WERI-Rb-1 (cell line): Measurements from ENCODE around the gene CREB3.

Experiments
- DNase-seq: peaks from one replicate; pipeline ENCODE4 v3.0.0-alpha.2; 2020
- H3K27ac ChIP-seq: fragments of 250-450 bp; sonication (Bioruptor Pico); 2 replicates; pipeline ENCODE4 v1.5.1; 2020; ENCODE audit warnings: mild to moderate bottlenecking, moderate library complexity
- H3K27me3 ChIP-seq: fragments of 250-450 bp; sonication (Bioruptor Pico); 2 replicates; pipeline ENCODE4 v1.5.1; 2021; ENCODE audit warnings: mild to moderate bottlenecking, low read depth, moderate library complexity; ENCODE audit not compliant: insufficient read depth, severe bottlenecking
- H3K36me3 ChIP-seq: fragments of 250-450 bp; sonication (Bioruptor Pico); 2 replicates; pipeline ENCODE4 v1.5.1; 2020; ENCODE audit warnings: mild to moderate bottlenecking, moderate library complexity
- H3K4me3 ChIP-seq: 2 replicates; pipeline ENCODE4 v1.5.1; 2011; ENCODE audit warnings: low read depth, mild to moderate bottlenecking, control low read depth, low read length
- H3K9me3 ChIP-seq: fragments of 250-450 bp; sonication (Bioruptor Pico); 2 replicates; pipeline ENCODE4 v1.5.1; 2021; ENCODE audit warnings: mild to moderate bottlenecking, moderate library complexity; ENCODE audit not compliant: severe bottlenecking
- TF ChIP-seq, protein P1 (sequence below): IDR thresholded peaks from 2 replicates; pipeline ENCODE4 v1.5.1; 2011; ENCODE audit warnings: low read depth, mild to moderate bottlenecking, control low read depth, inconsistent platforms, low read length

CREB3 gene

DNA sequence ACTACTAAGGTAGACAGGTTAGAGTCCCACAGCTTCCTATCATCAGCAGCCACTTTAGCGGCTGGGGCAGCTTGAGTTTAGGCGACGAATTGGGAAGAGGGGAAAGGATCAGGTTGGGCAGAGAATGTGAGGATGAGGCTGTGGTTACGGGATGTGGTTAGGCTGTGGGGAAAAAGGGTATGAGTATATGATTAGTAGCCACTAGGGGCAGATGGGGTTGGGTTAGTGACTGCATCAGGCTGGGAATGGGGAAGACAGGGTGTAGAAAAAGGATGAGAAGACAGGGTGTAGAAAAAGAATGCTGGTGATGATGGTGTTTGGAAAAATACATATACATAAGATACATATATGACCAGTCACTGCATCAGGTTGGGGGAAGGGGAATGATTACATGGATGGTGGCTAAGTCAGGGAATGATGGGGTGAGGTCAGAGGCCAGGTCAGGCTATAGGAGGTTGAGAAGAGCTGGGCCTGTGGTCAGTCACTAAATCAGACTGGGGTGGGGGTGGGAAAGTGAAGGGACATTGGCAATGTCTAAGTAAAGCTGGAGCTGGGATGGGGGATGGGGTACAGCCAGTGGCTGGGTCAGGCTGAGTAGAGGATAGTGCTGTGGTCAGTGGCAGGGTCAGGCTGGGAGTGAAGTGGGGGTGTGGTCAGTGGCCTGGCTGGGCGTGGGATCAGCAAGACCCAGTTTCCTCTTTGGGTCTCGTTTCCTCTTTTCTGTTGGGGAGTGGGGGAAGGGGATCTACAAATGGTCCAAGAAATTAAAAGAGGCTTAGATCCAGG lies 2.6 kb upstream of the CREB3 start:
- Histone ChIP-seq H3K4me3 (no peak overlapping the region), H3K27me3 (no peaks in the 10 kb centered on the region), H3K27ac (no peak overlapping the region), H3K36me3 (peaks cover 23% of the 10 kb centered on the region), H3K9me3 (no peaks in the 10 kb centered on the region)
- TF ChIP-seq, protein P1, sequence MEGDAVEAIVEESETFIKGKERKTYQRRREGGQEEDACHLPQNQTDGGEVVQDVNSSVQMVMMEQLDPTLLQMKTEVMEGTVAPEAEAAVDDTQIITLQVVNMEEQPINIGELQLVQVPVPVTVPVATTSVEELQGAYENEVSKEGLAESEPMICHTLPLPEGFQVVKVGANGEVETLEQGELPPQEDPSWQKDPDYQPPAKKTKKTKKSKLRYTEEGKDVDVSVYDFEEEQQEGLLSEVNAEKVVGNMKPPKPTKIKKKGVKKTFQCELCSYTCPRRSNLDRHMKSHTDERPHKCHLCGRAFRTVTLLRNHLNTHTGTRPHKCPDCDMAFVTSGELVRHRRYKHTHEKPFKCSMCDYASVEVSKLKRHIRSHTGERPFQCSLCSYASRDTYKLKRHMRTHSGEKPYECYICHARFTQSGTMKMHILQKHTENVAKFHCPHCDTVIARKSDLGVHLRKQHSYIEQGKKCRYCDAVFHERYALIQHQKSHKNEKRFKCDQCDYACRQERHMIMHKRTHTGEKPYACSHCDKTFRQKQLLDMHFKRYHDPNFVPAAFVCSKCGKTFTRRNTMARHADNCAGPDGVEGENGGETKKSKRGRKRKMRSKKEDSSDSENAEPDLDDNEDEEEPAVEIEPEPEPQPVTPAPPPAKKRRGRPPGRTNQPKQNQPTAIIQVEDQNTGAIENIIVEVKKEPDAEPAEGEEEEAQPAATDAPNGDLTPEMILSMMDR = peak; percentile 50
- DNase-seq = peak; percentile 20

DNA sequence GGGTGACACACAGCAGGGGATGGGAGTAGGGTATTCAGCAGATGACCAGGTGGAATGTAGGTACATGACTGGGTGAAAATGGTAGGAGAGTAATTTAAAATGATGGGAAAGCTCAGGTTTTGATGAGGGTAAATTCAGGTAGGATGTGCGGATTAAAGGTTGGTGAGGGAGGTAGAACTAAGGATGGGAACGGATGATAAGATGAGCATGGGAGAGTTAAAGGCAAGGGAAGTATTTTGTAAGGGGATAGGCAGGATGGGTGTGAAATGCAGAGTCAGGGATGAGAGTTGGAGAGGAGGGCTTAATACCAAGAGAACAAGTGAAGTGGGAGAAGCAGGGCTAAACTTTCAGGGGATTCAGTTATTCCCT lies 2.0 kb upstream of the CREB3 start:
- Histone ChIP-seq H3K9me3 (no peaks in the 10 kb centered on the region), H3K27me3 (no peaks in the 10 kb centered on the region), H3K36me3 (peaks cover 24% of the 10 kb centered on the region), H3K4me3 (no peak overlapping the region), H3K27ac (no peak overlapping the region)
- no peak for DNase-seq
- TF ChIP-seq, protein P1 = no peak

DNA sequence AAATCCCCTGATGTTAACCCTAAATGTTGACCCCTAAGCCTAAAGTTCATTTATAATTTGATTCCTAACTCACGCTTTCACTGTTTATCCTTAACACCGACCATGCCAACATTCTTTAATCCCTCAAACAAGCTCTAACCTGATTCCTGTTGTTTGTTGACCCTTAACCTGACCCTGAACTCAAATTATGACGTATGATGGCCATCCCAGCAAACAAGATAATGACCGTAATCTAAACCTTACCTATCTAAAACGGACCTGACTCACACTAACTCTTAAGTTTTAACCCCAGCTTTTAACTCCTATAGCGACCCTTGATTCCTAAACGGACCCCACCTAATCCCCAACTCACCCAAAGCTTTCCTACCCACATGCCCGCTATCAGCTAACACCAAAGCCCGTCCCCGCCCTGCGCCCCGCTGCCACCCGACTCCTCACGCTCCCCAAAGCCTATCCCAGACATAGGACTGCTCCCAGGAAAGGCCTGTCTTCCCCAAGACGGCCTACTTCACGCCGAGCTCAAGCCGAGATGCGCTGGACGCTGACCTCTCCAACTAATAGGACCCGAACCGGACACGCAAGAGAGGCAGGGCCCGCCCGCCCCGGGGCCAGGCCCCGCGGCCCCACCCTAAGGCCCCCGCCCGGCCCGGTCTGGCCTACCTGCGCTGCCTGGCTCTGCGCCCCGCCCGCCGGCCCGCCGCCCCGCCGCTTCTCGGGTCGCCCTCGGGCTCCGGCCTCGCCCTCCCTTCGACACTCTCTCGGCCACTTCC lies 866 bp upstream of the CREB3 start:
- peak overlapping the region; percentile 57 for H3K4me3 ChIP-seq
- no peak for DNase-seq
- no peaks in the 10 kb centered on the region for H3K27me3 ChIP-seq
- TF ChIP-seq, protein P1 = no peak
- H3K36me3 ChIP-seq = peaks cover 30% of the 10 kb centered on the region
- H3K27ac ChIP-seq = peak overlapping the region; percentile 83
- H3K9me3 ChIP-seq = no peaks in the 10 kb centered on the region

DNA sequence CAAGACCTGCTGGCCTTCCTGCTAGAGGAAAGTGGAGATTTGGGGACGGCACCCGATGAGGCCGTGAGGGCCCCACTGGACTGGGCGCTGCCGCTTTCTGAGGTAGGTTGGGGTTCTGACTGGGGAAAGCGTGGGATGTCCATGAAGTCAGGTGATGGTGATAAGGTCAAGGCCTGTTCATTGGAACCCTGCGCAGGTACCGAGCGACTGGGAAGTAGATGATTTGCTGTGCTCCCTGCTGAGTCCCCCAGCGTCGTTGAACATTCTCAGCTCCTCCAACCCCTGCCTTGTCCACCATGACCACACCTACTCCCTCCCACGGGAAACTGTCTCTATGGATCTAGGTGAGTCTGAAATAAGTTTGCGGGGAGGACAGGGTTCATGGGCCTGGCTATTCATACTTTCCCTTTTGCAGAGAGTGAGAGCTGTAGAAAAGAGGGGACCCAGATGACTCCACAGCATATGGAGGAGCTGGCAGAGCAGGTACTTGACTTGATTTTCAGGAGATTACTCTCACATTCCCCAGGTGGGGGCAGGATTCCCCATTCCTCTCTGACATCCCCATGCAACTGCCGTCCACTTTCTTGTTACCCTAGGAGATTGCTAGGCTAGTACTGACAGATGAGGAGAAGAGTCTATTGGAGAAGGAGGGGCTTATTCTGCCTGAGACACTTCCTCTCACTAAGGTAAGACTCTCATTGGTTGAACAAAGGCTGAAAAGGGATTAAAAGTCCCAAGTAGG lies 505 bp downstream of the CREB3 start:
- H3K36me3 ChIP-seq = peaks cover 41% of the 10 kb centered on the region
- TF ChIP-seq, protein P1 = peak; percentile 36; the same call in 1 of the 2 replicates
- peak; percentile 75 for DNase-seq
- peak overlapping the region; percentile 57 for H3K4me3 ChIP-seq
- no peaks in the 10 kb centered on the region for H3K9me3 ChIP-seq
- peak overlapping the region; percentile 83 for H3K27ac ChIP-seq
- H3K27me3 ChIP-seq = no peaks in the 10 kb centered on the region

DNA sequence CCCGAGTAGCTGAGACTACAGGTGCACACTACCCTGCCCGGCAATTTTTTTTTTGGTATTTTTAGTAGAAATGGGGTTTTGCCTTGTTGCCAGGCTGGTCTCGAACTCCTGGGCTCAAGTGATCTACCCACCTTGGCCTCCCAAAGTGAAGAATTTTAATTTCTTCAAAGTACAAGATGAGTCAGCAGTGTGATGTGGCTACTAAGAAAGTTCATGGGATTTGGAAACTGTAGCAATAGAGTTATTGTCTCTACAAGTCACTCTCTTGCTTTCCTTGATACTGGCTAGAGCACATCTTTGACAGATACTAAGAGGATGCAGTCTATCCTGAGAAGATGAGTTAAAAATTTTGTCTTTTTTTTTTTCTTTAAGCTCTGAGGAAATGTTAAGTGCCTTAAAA lies 1.6 kb downstream of the CREB3 start:
- Histone ChIP-seq H3K9me3 (no peaks in the 10 kb centered on the region), H3K4me3 (no peak overlapping the region), H3K36me3 (peaks cover 50% of the 10 kb centered on the region), H3K27me3 (no peaks in the 10 kb centered on the region), H3K27ac (no peak overlapping the region)
- TF ChIP-seq, protein P1 = no peak
- DNase-seq = no peak
